ENCODE results near the gene RFX4. TPM values are rescaled to one million over a fixed set of nuclear protein-coding genes. Genes with fewer than 3 reads are reported as not detected.

Gene RFX4
- total RNA-seq, 1 donor from 2014 or later, result not detected

DNA sequence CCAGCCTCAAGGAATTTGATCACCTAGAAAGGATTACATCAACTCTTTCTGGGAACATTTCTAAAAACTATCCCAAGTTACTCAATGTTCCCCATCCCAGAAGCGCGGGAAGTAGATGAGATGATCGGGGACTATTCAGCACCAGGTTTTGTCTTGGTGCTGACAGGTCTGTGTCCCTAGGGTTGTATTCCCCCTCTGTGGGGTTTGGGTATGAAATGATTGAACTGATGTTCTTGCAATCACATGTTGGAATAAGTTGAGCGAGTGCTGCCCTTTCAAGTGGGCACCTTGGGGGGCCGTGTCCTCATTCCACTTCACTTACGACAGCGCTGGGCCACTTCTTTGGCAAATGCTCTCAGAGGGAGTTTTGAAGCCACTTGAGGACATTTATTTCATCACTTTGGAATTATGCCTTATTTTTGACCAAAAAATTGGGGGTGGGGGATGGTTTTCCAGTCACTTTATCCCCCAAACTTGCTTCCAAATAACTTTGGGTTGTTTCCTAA lies 69.8 kb downstream of the RFX4 start:
- Mint-ChIP-seq H3K4me3 (ENCODE audit: unreplicated experiment) (no peak overlapping the region), H3K27ac (ENCODE audit: unreplicated experiment) (no peak overlapping the region), H3K27me3 (ENCODE audit: unreplicated experiment) (peaks cover 3% of the 10 kb centered on the region), H3K9me3 (ENCODE audit: unreplicated experiment) (no peaks in the 10 kb centered on the region), H3K4me1 (ENCODE audit: unreplicated experiment) (no peaks in the 10 kb centered on the region), H3K36me3 (ENCODE audit: low read depth, unreplicated experiment) (no peaks in the 10 kb centered on the region)
- no peak for DNase-seq (ENCODE audit: low spot score)
- TF ChIP-seq, protein P1, sequence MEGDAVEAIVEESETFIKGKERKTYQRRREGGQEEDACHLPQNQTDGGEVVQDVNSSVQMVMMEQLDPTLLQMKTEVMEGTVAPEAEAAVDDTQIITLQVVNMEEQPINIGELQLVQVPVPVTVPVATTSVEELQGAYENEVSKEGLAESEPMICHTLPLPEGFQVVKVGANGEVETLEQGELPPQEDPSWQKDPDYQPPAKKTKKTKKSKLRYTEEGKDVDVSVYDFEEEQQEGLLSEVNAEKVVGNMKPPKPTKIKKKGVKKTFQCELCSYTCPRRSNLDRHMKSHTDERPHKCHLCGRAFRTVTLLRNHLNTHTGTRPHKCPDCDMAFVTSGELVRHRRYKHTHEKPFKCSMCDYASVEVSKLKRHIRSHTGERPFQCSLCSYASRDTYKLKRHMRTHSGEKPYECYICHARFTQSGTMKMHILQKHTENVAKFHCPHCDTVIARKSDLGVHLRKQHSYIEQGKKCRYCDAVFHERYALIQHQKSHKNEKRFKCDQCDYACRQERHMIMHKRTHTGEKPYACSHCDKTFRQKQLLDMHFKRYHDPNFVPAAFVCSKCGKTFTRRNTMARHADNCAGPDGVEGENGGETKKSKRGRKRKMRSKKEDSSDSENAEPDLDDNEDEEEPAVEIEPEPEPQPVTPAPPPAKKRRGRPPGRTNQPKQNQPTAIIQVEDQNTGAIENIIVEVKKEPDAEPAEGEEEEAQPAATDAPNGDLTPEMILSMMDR (IDR thresholded peaks at IDR 0.05; ENCODE audit: unreplicated experiment), result no peak

DNA sequence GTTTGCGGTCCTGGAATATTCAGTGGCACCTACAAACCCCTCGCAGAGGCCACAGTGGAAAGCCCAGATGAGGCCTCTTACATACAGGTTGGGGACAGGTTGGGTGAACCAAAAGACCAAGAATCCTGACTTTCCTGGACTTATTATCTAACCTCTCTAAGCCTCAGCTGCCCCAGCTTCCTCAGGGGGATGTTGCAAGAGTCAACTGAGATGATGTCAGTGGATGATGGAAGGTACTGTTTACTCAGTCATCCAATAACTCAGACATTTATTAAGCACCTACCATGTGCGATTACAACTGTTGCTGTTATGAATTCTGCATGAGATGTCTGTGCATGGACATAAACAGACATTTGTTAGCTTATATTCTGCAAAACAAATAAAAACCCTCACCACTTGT lies 72.8 kb downstream of the RFX4 start:
- no peaks in the 10 kb centered on the region for H3K9me3 Mint-ChIP-seq (ENCODE audit: unreplicated experiment)
- no peaks in the 10 kb centered on the region for H3K36me3 Mint-ChIP-seq (ENCODE audit: low read depth, unreplicated experiment)

DNA sequence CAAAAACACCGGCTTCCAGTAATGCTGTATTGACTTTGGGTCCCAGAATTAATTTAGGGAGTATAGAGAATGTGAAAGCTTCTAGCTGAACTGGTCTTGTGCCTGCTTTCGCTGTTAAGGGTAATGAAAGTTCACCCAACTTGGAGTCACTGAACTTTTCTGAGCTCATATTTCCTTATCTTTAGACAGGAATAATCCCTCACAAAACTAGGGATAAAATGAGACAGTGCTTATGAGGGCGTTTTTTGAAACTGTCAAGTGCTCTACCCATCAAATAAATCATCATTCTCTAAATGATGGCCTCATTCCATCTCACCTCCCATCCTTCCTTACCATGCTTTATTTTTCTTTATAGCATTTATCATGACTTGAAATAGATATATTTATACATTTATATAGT lies 74.7 kb downstream of the RFX4 start:
- DNase-seq (ENCODE audit: low spot score), result no peak
- H3K36me3 Mint-ChIP-seq (ENCODE audit: low read depth, unreplicated experiment), result no peaks in the 10 kb centered on the region
- peaks cover 7% of the 10 kb centered on the region for H3K9me3 Mint-ChIP-seq (ENCODE audit: unreplicated experiment)
- TF ChIP-seq, protein P1 (IDR thresholded peaks at IDR 0.05; ENCODE audit: unreplicated experiment), result no peak
- no peak overlapping the region for H3K4me3 Mint-ChIP-seq (ENCODE audit: unreplicated experiment)
- H3K27me3 Mint-ChIP-seq (ENCODE audit: unreplicated experiment), result no peaks in the 10 kb centered on the region
- no peaks in the 10 kb centered on the region for H3K4me1 Mint-ChIP-seq (ENCODE audit: unreplicated experiment)
- H3K27ac Mint-ChIP-seq (ENCODE audit: unreplicated experiment), result no peak overlapping the region

More for the DNA sequence above, 72.8 kb downstream of the RFX4 start:
- no peak for DNase-seq (ENCODE audit: low spot score)
- Mint-ChIP-seq H3K4me1 (ENCODE audit: unreplicated experiment) (no peaks in the 10 kb centered on the region), H3K4me3 (ENCODE audit: unreplicated experiment) (no peak overlapping the region), H3K27me3 (ENCODE audit: unreplicated experiment) (no peaks in the 10 kb centered on the region), H3K27ac (ENCODE audit: unreplicated experiment) (no peak overlapping the region)
- TF ChIP-seq, protein P1 (IDR thresholded peaks at IDR 0.05; ENCODE audit: unreplicated experiment), result no peak

DNA sequence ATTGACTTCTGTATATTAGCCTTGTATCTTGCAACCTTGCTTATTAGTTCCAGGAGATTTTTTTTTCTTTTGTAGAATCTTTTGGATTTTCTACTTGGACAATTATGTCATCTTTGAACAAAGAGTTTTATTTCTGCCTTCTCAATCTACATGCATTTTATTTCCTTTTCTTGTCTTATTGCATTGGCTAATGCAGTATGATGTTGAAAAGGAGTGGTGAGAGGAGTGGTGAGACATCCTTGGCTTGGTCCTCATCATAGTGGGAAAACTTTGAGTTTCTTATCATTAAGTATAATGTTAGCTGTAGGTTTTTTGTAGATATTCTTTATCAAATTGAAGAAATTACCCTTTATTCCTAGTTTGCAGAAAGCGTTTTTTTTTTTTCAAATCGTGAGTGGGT lies 80.6 kb downstream of the RFX4 start:
- H3K36me3 Mint-ChIP-seq (ENCODE audit: low read depth, unreplicated experiment), result no peaks in the 10 kb centered on the region
- H3K27ac Mint-ChIP-seq (ENCODE audit: unreplicated experiment), result no peak overlapping the region
- DNase-seq (ENCODE audit: low spot score), result no peak
- H3K9me3 Mint-ChIP-seq (ENCODE audit: unreplicated experiment), result peaks cover 7% of the 10 kb centered on the region
- H3K4me3 Mint-ChIP-seq (ENCODE audit: unreplicated experiment), result no peak overlapping the region
- TF ChIP-seq, protein P1 (IDR thresholded peaks at IDR 0.05; ENCODE audit: unreplicated experiment), result no peak
- H3K4me1 Mint-ChIP-seq (ENCODE audit: unreplicated experiment), result no peaks in the 10 kb centered on the region
- H3K27me3 Mint-ChIP-seq (ENCODE audit: unreplicated experiment), result no peaks in the 10 kb centered on the region

DNA sequence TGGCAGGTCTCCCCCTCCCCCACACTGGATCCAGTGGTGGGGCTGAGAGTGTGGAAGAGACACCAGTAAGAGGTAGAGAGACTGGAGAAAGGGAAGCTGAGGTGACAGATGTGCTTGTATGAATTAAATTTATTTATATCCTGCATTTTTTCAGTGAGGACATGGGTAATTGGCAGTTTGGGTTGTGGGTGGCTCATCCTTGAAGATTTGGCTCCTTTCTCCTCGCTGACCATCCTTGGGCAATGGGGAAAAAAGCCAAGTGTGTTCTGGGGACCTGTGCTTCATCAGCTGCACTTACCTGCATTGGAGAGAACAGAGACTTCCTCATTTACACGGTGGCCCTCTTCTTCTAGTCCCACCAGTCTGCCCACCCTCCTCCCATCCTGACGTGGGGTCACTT lies 86.4 kb downstream of the RFX4 start:
- Mint-ChIP-seq H3K36me3 (ENCODE audit: low read depth, unreplicated experiment) (no peaks in the 10 kb centered on the region), H3K4me3 (ENCODE audit: unreplicated experiment) (no peak overlapping the region), H3K9me3 (ENCODE audit: unreplicated experiment) (no peaks in the 10 kb centered on the region), H3K27ac (ENCODE audit: unreplicated experiment) (no peak overlapping the region), H3K27me3 (ENCODE audit: unreplicated experiment) (no peaks in the 10 kb centered on the region), H3K4me1 (ENCODE audit: unreplicated experiment) (no peaks in the 10 kb centered on the region)
- TF ChIP-seq, protein P1 (IDR thresholded peaks at IDR 0.05; ENCODE audit: unreplicated experiment), result no peak
- DNase-seq (ENCODE audit: low spot score), result no peak
